ENCODE results near the gene CYB561D2.

Gene CYB561D2

GRCh38 chr3:50395070-50395860 is 44.6 kb downstream of the CYB561D2 start:
- DNase-seq, result no peak

- DNase-seq, result no peak
Observed at GRCh38 chr3:50396502-50396901, 45.8 kb downstream of the CYB561D2 start.

DNA sequence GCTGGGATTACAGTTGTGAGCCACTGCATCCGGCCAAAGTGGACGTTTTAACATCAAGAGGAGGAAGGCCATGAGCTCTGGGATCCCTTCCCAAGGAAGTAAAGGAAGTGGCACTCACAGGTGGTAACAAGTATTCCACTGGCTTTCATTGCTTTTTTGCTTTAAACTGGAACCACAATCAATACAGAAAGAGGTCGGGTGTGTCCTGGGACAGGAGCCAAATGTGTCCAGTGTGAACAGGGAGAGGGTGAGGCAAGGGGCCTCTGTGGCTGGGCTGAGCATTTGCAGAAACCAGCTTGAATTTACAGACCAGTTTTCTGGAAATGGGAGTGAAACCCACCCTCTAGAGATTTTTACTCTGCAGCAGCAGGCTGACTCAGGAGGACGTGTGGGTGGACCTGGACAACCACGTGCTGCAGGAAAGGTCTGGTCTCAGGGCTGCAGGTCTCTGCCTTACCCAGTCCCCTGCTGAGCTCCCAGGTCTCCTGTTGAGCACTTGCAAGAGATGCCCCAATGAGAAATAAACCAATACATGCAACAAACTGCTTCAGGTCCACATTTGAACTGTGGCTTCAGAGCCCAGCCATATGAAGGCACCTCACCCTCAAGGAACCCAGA is 51.4 kb downstream of the CYB561D2 start:
- DNase-seq, result no peak

Data from NCI-H1105 (cell line).